Astrocyte (in vitro differentiated cells and primary cell): Measurements from ENCODE around the gene HRAS. TPM values are rescaled to one million over a fixed set of nuclear protein-coding genes. Genes with fewer than 3 reads are reported as not detected.

Source experiments
- DNase-seq: peaks from one replicate; pipeline ENCODE4 v3.0.0-alpha.2; 2010; ENCODE audit warnings: low read depth
- FAIRE-seq: peaks from 2 replicates; lab custom pipeline; 2011; peaks lifted over from hg19 to GRCh38; lab: Jason Lieb, UNC
- H2AFZ ChIP-seq: 2 replicates; pipeline ENCODE4 v1.6.0; 2012; ENCODE audit warnings: low read depth, low read length, inconsistent platforms
- H3K27ac ChIP-seq: 2 replicates; pipeline ENCODE4 v1.5.1; 2011; ENCODE audit warnings: low read depth, low read length, inconsistent platforms
- H3K27me3 ChIP-seq: 2 replicates; pipeline ENCODE4 v1.6.0; 2011; ENCODE audit warnings: low read length, inconsistent platforms; ENCODE audit not compliant: insufficient read depth
- H3K36me3 ChIP-seq: 2 replicates; pipeline ENCODE4 v1.5.1; 2011; ENCODE audit warnings: low read length, inconsistent platforms; ENCODE audit not compliant: insufficient read depth
- H3K4me1 ChIP-seq: 2 replicates; pipeline ENCODE4 v1.5.1; 2011; ENCODE audit warnings: low read length, inconsistent platforms; ENCODE audit not compliant: insufficient read depth
- H3K4me2 ChIP-seq: 2 replicates; pipeline ENCODE4 v1.6.0; 2012; ENCODE audit warnings: low read length, inconsistent platforms
- H3K4me3 ChIP-seq: 2 replicates; pipeline ENCODE4 v1.5.1; 2011; ENCODE audit warnings: low read depth, mild to moderate bottlenecking, low read length, inconsistent platforms; ENCODE audit not compliant: insufficient read depth
- H3K79me2 ChIP-seq: 2 replicates; pipeline ENCODE4 v1.6.0; 2012; ENCODE audit warnings: mild to moderate bottlenecking, low read length, inconsistent platforms; ENCODE audit not compliant: insufficient read depth
- H3K9ac ChIP-seq: 2 replicates; pipeline ENCODE4 v1.6.0; 2012; ENCODE audit warnings: mild to moderate bottlenecking, low read length, inconsistent platforms
- H3K9me3 ChIP-seq: 2 replicates; pipeline ENCODE4 v1.5.1; 2012; ENCODE audit warnings: low read depth, mild to moderate bottlenecking, low read length, inconsistent platforms; ENCODE audit not compliant: insufficient read depth
- H4K20me1 ChIP-seq: 2 replicates; pipeline ENCODE4 v1.6.0; 2012; ENCODE audit warnings: low read length, inconsistent platforms; ENCODE audit not compliant: insufficient read depth
- H3K27ac Mint-ChIP-seq: one replicate; pipeline ENCODE4 v1.8.0; 2021; ENCODE audit warnings: mild to moderate bottlenecking, mixed read lengths; ENCODE audit not compliant: unreplicated experiment
- H3K27me3 Mint-ChIP-seq: one replicate; pipeline ENCODE4 v1.8.0; 2021; ENCODE audit warnings: low read depth, mixed read lengths; ENCODE audit not compliant: unreplicated experiment
- H3K36me3 Mint-ChIP-seq: one replicate; pipeline ENCODE4 v1.8.0; 2021; ENCODE audit warnings: low read depth, mixed read lengths; ENCODE audit not compliant: unreplicated experiment
- H3K4me1 Mint-ChIP-seq: one replicate; pipeline ENCODE4 v1.8.0; 2021; ENCODE audit warnings: low read depth, mixed read lengths; ENCODE audit not compliant: unreplicated experiment
- H3K4me3 Mint-ChIP-seq: one replicate; pipeline ENCODE4 v1.8.0; 2021; ENCODE audit warnings: mild to moderate bottlenecking, moderate library complexity, mixed read lengths; ENCODE audit not compliant: unreplicated experiment
- H3K9me3 Mint-ChIP-seq: one replicate; pipeline ENCODE4 v1.8.0; 2021; ENCODE audit warnings: mild to moderate bottlenecking, mixed read lengths; ENCODE audit not compliant: unreplicated experiment
- CTCF ChIP-seq: IDR thresholded peaks from 2 replicates; pipeline ENCODE4 v1.5.1; 2011; ENCODE audit warnings: low read depth, mild to moderate bottlenecking, inconsistent platforms, low read length, moderate library complexity; ENCODE audit not compliant: insufficient read depth
- EZH2 ChIP-seq: IDR thresholded peaks from 2 replicates; pipeline ENCODE4 v1.6.1; 2012; ENCODE audit warnings: mild to moderate bottlenecking, low read length, inconsistent platforms; ENCODE audit not compliant: insufficient read depth
- total RNA-seq: library from RNA; stranded (reverse); gene quantifications from 2 replicates; pipeline ENCODE4 v1.2.1, GENCODE V29; 2021

The HRAS gene
- total RNA-seq, 1 donor from 2014 or later: 84.2 TPM

- no peak overlapping the region for H3K27ac Mint-ChIP-seq
Measured at GRCh38 chr11:497565-498296, 37.6 kb downstream of the HRAS start.

GRCh38 chr11:496834-497564 lies 38.4 kb downstream of the HRAS start:
- Histone ChIP-seq H2AFZ (no peak overlapping the region), H3K4me1 (no peaks in the 10 kb centered on the region), H3K4me3 (no peak overlapping the region), H3K27me3 (no peaks in the 10 kb centered on the region), H3K79me2 (peaks cover 11% of the 10 kb centered on the region), H4K20me1 (peaks cover 44% of the 10 kb centered on the region), H3K9ac (no peak overlapping the region), H3K9me3 (peaks cover 8% of the 10 kb centered on the region), H3K27ac (no peak overlapping the region), H3K36me3 (peaks cover 25% of the 10 kb centered on the region), H3K4me2 (no peak overlapping the region)
- peaks cover 34% of the 10 kb centered on the region for H3K36me3 Mint-ChIP-seq
- H3K27me3 Mint-ChIP-seq: no peaks in the 10 kb centered on the region
- no peak for DNase-seq
- peak overlapping the region; percentile 31 for H3K27ac Mint-ChIP-seq
- H3K4me3 Mint-ChIP-seq: peak overlapping the region; percentile 63
- no peak for FAIRE-seq
- TF ChIP-seq CTCF (no peak), EZH2 (no peak)
- H3K4me1 Mint-ChIP-seq: peaks cover 3% of the 10 kb centered on the region
- H3K9me3 Mint-ChIP-seq: peaks cover 3% of the 10 kb centered on the region

More at GRCh38 chr11:497565-498296, 37.6 kb downstream of the HRAS start:
- H3K9me3 Mint-ChIP-seq: peaks cover 3% of the 10 kb centered on the region
- Histone ChIP-seq H3K27me3 (no peaks in the 10 kb centered on the region), H3K9ac (no peak overlapping the region), H4K20me1 (peaks cover 52% of the 10 kb centered on the region), H3K27ac (no peak overlapping the region), H2AFZ (no peak overlapping the region), H3K4me2 (no peak overlapping the region), H3K36me3 (peaks cover 25% of the 10 kb centered on the region), H3K9me3 (peaks cover 8% of the 10 kb centered on the region), H3K4me1 (no peaks in the 10 kb centered on the region), H3K79me2 (peaks cover 19% of the 10 kb centered on the region), H3K4me3 (no peak overlapping the region)
- no peak for DNase-seq
- peaks cover 34% of the 10 kb centered on the region for H3K36me3 Mint-ChIP-seq
- H3K4me1 Mint-ChIP-seq: peaks cover 3% of the 10 kb centered on the region
- H3K27me3 Mint-ChIP-seq: no peaks in the 10 kb centered on the region
- TF ChIP-seq CTCF (no peak), EZH2 (no peak)
- no peak for FAIRE-seq
- H3K4me3 Mint-ChIP-seq: no peak overlapping the region
